C4-2B (cell line): ENCODE data around the gene CPXM1.

Source experiments
- CTCF ChIP-seq: fragments of 450-650 bp; conservative IDR thresholded peaks from 2 replicates; pipeline ENCODE4 v1.5.1; 2017; ENCODE audit warnings: mild to moderate bottlenecking
- ZFX ChIP-seq: fragments of 450-650 bp; IDR thresholded peaks from 2 replicates; pipeline ENCODE4 v1.6.1; 2017

DNA sequence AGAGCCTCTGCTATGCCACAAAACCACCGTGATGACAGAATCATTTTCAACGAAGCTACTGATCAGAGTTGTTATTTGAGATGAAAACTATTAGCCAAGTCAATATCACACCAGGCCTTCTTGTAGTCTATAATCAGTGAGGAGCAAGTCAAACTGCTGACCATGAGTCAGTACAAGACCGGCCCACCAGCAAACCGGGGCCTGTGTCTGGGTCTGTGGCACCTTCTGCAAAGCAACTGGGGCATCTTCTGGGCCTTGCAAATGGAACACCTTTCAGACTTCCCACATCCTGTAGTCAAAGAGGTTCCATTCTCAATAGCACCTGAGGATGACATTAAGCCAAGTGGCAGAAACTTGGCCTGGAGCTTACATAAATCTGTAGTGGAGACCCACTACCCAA, 38.5 kb downstream of the CPXM1 start:
- TF ChIP-seq CTCF (no peak), ZFX (no peak)
